Tibial nerve (tissue), 4 donors: Measurements from ENCODE around the gene EEF1AKMT3.

Experiments
- CTCF ChIP-seq, 5 experiments: fragments of 200-600 bp in 3 of 5; fragments of 450-650 bp in 2 of 5; sonication (generic) in 3 of 5; IDR thresholded peaks; one replicate each; pipeline ENCODE4 v1.5.1; 2016 to 2019; ENCODE audit warnings: antibody characterized with exemption in 5 of 5, mild to moderate bottlenecking in 3 of 5, moderate library complexity in 2 of 5
- EP300 ChIP-seq, 2 donors: sonication (generic); formaldehyde crosslinking; IDR thresholded peaks; one replicate each; pipeline ENCODE4 v1.6.1; 2017; ENCODE audit warnings: antibody characterized with exemption in 2 of 2, mild to moderate bottlenecking in 1 of 2
- POLR2A ChIP-seq, 2 donors: fragments of 450-650 bp; IDR thresholded peaks; one replicate each; pipeline ENCODE4 v1.6.1; 2017; ENCODE audit warnings: antibody characterized with exemption in 2 of 2, mild to moderate bottlenecking in 2 of 2, moderate library complexity in 2 of 2

- no peak for TF ChIP-seq EP300 (IDR thresholded peaks at IDR 0.05)
- TF ChIP-seq CTCF (IDR thresholded peaks at IDR 0.05), result no peak
- TF ChIP-seq POLR2A (IDR thresholded peaks at IDR 0.05), result no peak
Measured at GRCh38 chr12:57723630-57723962, 48.8 kb upstream of the EEF1AKMT3 start.
